HG03354 (cell line): Measurements from ENCODE around the gene PTPRG.
A peak's percentile ranks its signal among the peaks of the same experiment; 100 is the strongest.

Experiments used
- ATAC-seq: cut with Tn5 transposase; IDR thresholded peaks from one replicate; pipeline ENCODE4 v1.9.1; 2021; ENCODE audit warnings: mild to moderate bottlenecking; ENCODE audit not compliant: unreplicated experiment, poor library complexity, severe bottlenecking

Gene PTPRG

GRCh38 chr3:61924991-61925390 is 363.6 kb downstream of the PTPRG start:
- ATAC-seq = no peak

GRCh38 chr3:61925721-61926120 is 364.4 kb downstream of the PTPRG start:
- no peak for ATAC-seq

- ATAC-seq = no peak
These were observed 365.6 kb downstream of the PTPRG start for GRCh38 chr3:61926923-61927322.

- ATAC-seq = no peak
These were observed 366.0 kb downstream of the PTPRG start for GRCh38 chr3:61927332-61927731.

- ATAC-seq = no peak
These were observed 366.7 kb downstream of the PTPRG start for GRCh38 chr3:61928039-61928438.

- no peak for ATAC-seq
These were observed 367.5 kb downstream of the PTPRG start for GRCh38 chr3:61928776-61929314.

- no peak for ATAC-seq
These were observed 368.2 kb downstream of the PTPRG start for GRCh38 chr3:61929617-61930016.

GRCh38 chr3:61932499-61932898 is 371.1 kb downstream of the PTPRG start:
- no peak for ATAC-seq

- no peak for ATAC-seq
These were observed 372.6 kb downstream of the PTPRG start for GRCh38 chr3:61933798-61934504.

GRCh38 chr3:61934505-61934871 is 373.1 kb downstream of the PTPRG start:
- ATAC-seq = no peak

- no peak for ATAC-seq
These were observed 374.4 kb downstream of the PTPRG start for GRCh38 chr3:61935814-61936213.

- peak; percentile 70 for ATAC-seq
These were observed 375.1 kb downstream of the PTPRG start for GRCh38 chr3:61936344-61936937.

GRCh38 chr3:61937477-61937876 is 376.1 kb downstream of the PTPRG start:
- ATAC-seq = no peak

GRCh38 chr3:61938878-61939549 is 377.6 kb downstream of the PTPRG start:
- ATAC-seq = no peak

- no peak for ATAC-seq
These were observed 378.9 kb downstream of the PTPRG start for GRCh38 chr3:61940236-61940635.

- ATAC-seq = no peak
These were observed 382.6 kb downstream of the PTPRG start for GRCh38 chr3:61943975-61944374.

GRCh38 chr3:61944726-61945125 is 383.4 kb downstream of the PTPRG start:
- ATAC-seq = no peak

- ATAC-seq = no peak
These were observed 384.3 kb downstream of the PTPRG start for GRCh38 chr3:61945657-61946056.

GRCh38 chr3:61946570-61947324 is 385.4 kb downstream of the PTPRG start:
- no peak for ATAC-seq

GRCh38 chr3:61947456-61947855 is 386.1 kb downstream of the PTPRG start:
- ATAC-seq = no peak
